ENCODE data around the gene MAN1C1. TPM values are rescaled to one million over a fixed set of nuclear protein-coding genes. Genes with fewer than 3 reads are reported as not detected.

MAN1C1 gene
- total and polyA plus RNA-seq, 2 donors (not counting 1 experiment from before 2014, with no cell fraction given), result 17.7 to 51.4 TPM

- no peaks in the 10 kb centered on the region for H4K20me1 ChIP-seq (ENCODE audit: control insufficient read depth, extremely low read depth, insufficient read depth, low read length)
- no peak overlapping the region for H3K9ac ChIP-seq (ENCODE audit: insufficient read depth, low read length)
- no peak overlapping the region for H3K4me3 ChIP-seq (replicated peaks in 1 of 4; ENCODE audit: control extremely low read depth in 1 of 4, insufficient read depth in 1 of 4, low read depth in 3 of 4, low read length in 4 of 4)
- H3K79me2 ChIP-seq (ENCODE audit: control insufficient read depth, insufficient read depth, low read length), result no peaks in the 10 kb centered on the region
- DNase-seq (ENCODE audit: low read depth in 2 of 2), result no peak
- H3K27ac ChIP-seq (ENCODE audit: insufficient read depth, low read length), result no peak overlapping the region
- no peaks in the 10 kb centered on the region for H3K4me1 ChIP-seq (ENCODE audit: control insufficient read depth, extremely low read depth, insufficient read depth, low read length)
- H3K4me2 ChIP-seq (ENCODE audit: extremely low read depth, insufficient read depth, low read length), result no peak overlapping the region
- H3K36me3 ChIP-seq (ENCODE audit: control insufficient read depth, insufficient read depth, low read length), result no peaks in the 10 kb centered on the region
- TF ChIP-seq, protein P1, sequence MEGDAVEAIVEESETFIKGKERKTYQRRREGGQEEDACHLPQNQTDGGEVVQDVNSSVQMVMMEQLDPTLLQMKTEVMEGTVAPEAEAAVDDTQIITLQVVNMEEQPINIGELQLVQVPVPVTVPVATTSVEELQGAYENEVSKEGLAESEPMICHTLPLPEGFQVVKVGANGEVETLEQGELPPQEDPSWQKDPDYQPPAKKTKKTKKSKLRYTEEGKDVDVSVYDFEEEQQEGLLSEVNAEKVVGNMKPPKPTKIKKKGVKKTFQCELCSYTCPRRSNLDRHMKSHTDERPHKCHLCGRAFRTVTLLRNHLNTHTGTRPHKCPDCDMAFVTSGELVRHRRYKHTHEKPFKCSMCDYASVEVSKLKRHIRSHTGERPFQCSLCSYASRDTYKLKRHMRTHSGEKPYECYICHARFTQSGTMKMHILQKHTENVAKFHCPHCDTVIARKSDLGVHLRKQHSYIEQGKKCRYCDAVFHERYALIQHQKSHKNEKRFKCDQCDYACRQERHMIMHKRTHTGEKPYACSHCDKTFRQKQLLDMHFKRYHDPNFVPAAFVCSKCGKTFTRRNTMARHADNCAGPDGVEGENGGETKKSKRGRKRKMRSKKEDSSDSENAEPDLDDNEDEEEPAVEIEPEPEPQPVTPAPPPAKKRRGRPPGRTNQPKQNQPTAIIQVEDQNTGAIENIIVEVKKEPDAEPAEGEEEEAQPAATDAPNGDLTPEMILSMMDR (conservative IDR thresholded peaks at IDR 0.05 in 1 of 2, IDR thresholded peaks at IDR 0.05 in 1 of 2; ENCODE audit: low read depth in 1 of 2, low read length in 2 of 2), result no peak
- no peak for TF ChIP-seq EZH2 (IDR thresholded peaks at IDR 0.05; ENCODE audit: low read length, missing control alignments)
- H2AFZ ChIP-seq (ENCODE audit: low read length), result no peak overlapping the region
- H3K9me3 ChIP-seq (ENCODE audit: control insufficient read depth, insufficient read depth, low read depth, low read length), result no peaks in the 10 kb centered on the region
- no peaks in the 10 kb centered on the region for H3K27me3 ChIP-seq (ENCODE audit: control insufficient read depth, insufficient read depth, low read length)
Observed at GRCh38 chr1:25766721-25767436, 150.3 kb downstream of the MAN1C1 start.

- H3K4me3 ChIP-seq (replicated peaks in 1 of 4; ENCODE audit: control extremely low read depth in 1 of 4, insufficient read depth in 1 of 4, low read depth in 3 of 4, low read length in 4 of 4), result no peak overlapping the region
- no peaks in the 10 kb centered on the region for H3K27me3 ChIP-seq (ENCODE audit: control insufficient read depth, insufficient read depth, low read length)
- TF ChIP-seq, protein P1 (conservative IDR thresholded peaks at IDR 0.05 in 1 of 2, IDR thresholded peaks at IDR 0.05 in 1 of 2; ENCODE audit: low read depth in 1 of 2, low read length in 2 of 2), result no peak
- TF ChIP-seq EZH2 (IDR thresholded peaks at IDR 0.05; ENCODE audit: low read length, missing control alignments), result no peak
- no peaks in the 10 kb centered on the region for H3K36me3 ChIP-seq (ENCODE audit: control insufficient read depth, insufficient read depth, low read length)
- DNase-seq (ENCODE audit: low read depth in 2 of 2), result no peak
- no peaks in the 10 kb centered on the region for H3K79me2 ChIP-seq (ENCODE audit: control insufficient read depth, insufficient read depth, low read length)
- no peak overlapping the region for H2AFZ ChIP-seq (ENCODE audit: low read length)
- no peaks in the 10 kb centered on the region for H4K20me1 ChIP-seq (ENCODE audit: control insufficient read depth, extremely low read depth, insufficient read depth, low read length)
- no peak overlapping the region for H3K9ac ChIP-seq (ENCODE audit: insufficient read depth, low read length)
- no peak overlapping the region for H3K27ac ChIP-seq (ENCODE audit: insufficient read depth, low read length)
- H3K4me1 ChIP-seq (ENCODE audit: control insufficient read depth, extremely low read depth, insufficient read depth, low read length), result no peaks in the 10 kb centered on the region
- H3K4me2 ChIP-seq (ENCODE audit: extremely low read depth, insufficient read depth, low read length), result no peak overlapping the region
- no peaks in the 10 kb centered on the region for H3K9me3 ChIP-seq (ENCODE audit: control insufficient read depth, insufficient read depth, low read depth, low read length)
Observed at GRCh38 chr1:25767437-25767770, 150.8 kb downstream of the MAN1C1 start.

- Histone ChIP-seq H2AFZ (ENCODE audit: low read length) (no peak overlapping the region), H3K4me3 (replicated peaks in 1 of 4; ENCODE audit: control extremely low read depth in 1 of 4, insufficient read depth in 1 of 4, low read depth in 3 of 4, low read length in 4 of 4) (no peak overlapping the region), H3K9me3 (ENCODE audit: control insufficient read depth, insufficient read depth, low read depth, low read length) (no peaks in the 10 kb centered on the region), H3K4me1 (ENCODE audit: control insufficient read depth, extremely low read depth, insufficient read depth, low read length) (no peaks in the 10 kb centered on the region), H3K27me3 (ENCODE audit: control insufficient read depth, insufficient read depth, low read length) (no peaks in the 10 kb centered on the region), H3K27ac (ENCODE audit: insufficient read depth, low read length) (no peak overlapping the region), H3K9ac (ENCODE audit: insufficient read depth, low read length) (no peak overlapping the region), H3K4me2 (ENCODE audit: extremely low read depth, insufficient read depth, low read length) (no peak overlapping the region), H3K36me3 (ENCODE audit: control insufficient read depth, insufficient read depth, low read length) (no peaks in the 10 kb centered on the region), H4K20me1 (ENCODE audit: control insufficient read depth, extremely low read depth, insufficient read depth, low read length) (no peaks in the 10 kb centered on the region), H3K79me2 (ENCODE audit: control insufficient read depth, insufficient read depth, low read length) (no peaks in the 10 kb centered on the region)
- DNase-seq (ENCODE audit: low read depth in 2 of 2), result no peak
- TF ChIP-seq EZH2 (IDR thresholded peaks at IDR 0.05; ENCODE audit: low read length, missing control alignments), result no peak
Observed at GRCh38 chr1:25768999-25769398, 152.4 kb downstream of the MAN1C1 start.

Data from fibroblast of lung (primary cell).